ENCODE measurements around the gene RHOBTB3. TPM values are rescaled to one million over a fixed set of nuclear protein-coding genes. Genes with fewer than 3 reads are reported as not detected.

RHOBTB3 gene
- total and polyA plus RNA-seq, 2 donors (not counting 3 experiments of a cell fraction or from before 2014, with no cell fraction given): 44.1 to 52.1 TPM

GRCh38 chr5:95686651-95687050 is 44.5 kb upstream of the RHOBTB3 start:
- intact Hi-C loops (cut with micrococcal nuclease) (no loop called here), dilution Hi-C loops (cut with MboI; ENCODE audit: extremely low pct_ligation_motif_present, low sequenced_read_pairs) (no loop called here)
- H2AFZ ChIP-seq (ENCODE audit: low read depth, low read length): no peak overlapping the region
- no peak overlapping the region for H3K9ac ChIP-seq (replicated peaks; ENCODE audit: extremely low read depth, insufficient read depth, low read length)
- no peak for TF ChIP-seq JUN (IDR thresholded peaks at IDR 0.05; ENCODE audit: borderline replicate concordance, insufficient read depth, insufficient read length, low read depth)
- no peak for TF ChIP-seq POLR2AphosphoS5 (IDR thresholded peaks at IDR 0.05; ENCODE audit: insufficient read depth, low read depth, low read length)
- TF ChIP-seq GATA2 (IDR thresholded peaks at IDR 0.05; ENCODE audit: insufficient read depth, insufficient read length, low read depth, low read length): peak; percentile 80
- FAIRE-seq: no peak
- peaks cover 4% of the 10 kb centered on the region for H3K4me1 ChIP-seq (ENCODE audit: control insufficient read depth, extremely low read depth, insufficient read depth, low read length)
- DNase-seq (ENCODE audit: low read depth, low spot score): no peak
- H3K79me2 ChIP-seq (ENCODE audit: control insufficient read depth, insufficient read depth, low read length): no peaks in the 10 kb centered on the region
- H3K36me3 ChIP-seq (ENCODE audit: control insufficient read depth in 2 of 2, extremely low read depth in 1 of 2, insufficient read depth in 2 of 2, low read length in 2 of 2): no peaks in the 10 kb centered on the region
- H4K20me1 ChIP-seq (replicated peaks; ENCODE audit: control insufficient read depth, extremely low read depth, insufficient read depth, low read length): no peaks in the 10 kb centered on the region
- H3K4me2 ChIP-seq (ENCODE audit: insufficient read depth, low read length): no peak overlapping the region
- H3K9me1 ChIP-seq (replicated peaks; ENCODE audit: control insufficient read depth, extremely low read depth, insufficient read depth, low read length): no peaks in the 10 kb centered on the region
- no peaks in the 10 kb centered on the region for H3K9me3 ChIP-seq (replicated peaks; ENCODE audit: control insufficient read depth, insufficient read depth, low read length)
- H3K27ac ChIP-seq (ENCODE audit: insufficient read depth, low read depth, low read length): no peak overlapping the region
- H3K4me3 ChIP-seq (replicated peaks in 1 of 3; ENCODE audit: insufficient read depth in 1 of 3, low read depth in 1 of 3, low read length in 3 of 3): no peak overlapping the region
- BruUV-seq (replicated peaks): no TSS peak
- H3K27me3 ChIP-seq (ENCODE audit: control insufficient read depth in 2 of 2, insufficient read depth in 2 of 2, low read length in 2 of 2): no peaks in the 10 kb centered on the region
- CTCF ChIA-PET: interaction anchor here (0.9 kb wide), 1 partner anchor 44 kb away, joined by 3 read pairs; the partner anchor contains the start of gene RHOBTB3
- POLR2A ChIA-PET: no interaction called here

- dilution Hi-C loops (cut with MboI; ENCODE audit: extremely low pct_ligation_motif_present, low sequenced_read_pairs) (no loop called here), intact Hi-C loops (cut with micrococcal nuclease) (no loop called here)
- Histone ChIP-seq H4K20me1 (replicated peaks; ENCODE audit: control insufficient read depth, extremely low read depth, insufficient read depth, low read length) (no peaks in the 10 kb centered on the region), H2AFZ (ENCODE audit: low read depth, low read length) (no peak overlapping the region), H3K4me2 (ENCODE audit: insufficient read depth, low read length) (no peak overlapping the region), H3K9me1 (replicated peaks; ENCODE audit: control insufficient read depth, extremely low read depth, insufficient read depth, low read length) (no peaks in the 10 kb centered on the region), H3K9ac (replicated peaks; ENCODE audit: extremely low read depth, insufficient read depth, low read length) (no peak overlapping the region), H3K79me2 (ENCODE audit: control insufficient read depth, insufficient read depth, low read length) (no peaks in the 10 kb centered on the region), H3K4me1 (ENCODE audit: control insufficient read depth, extremely low read depth, insufficient read depth, low read length) (peaks cover 4% of the 10 kb centered on the region), H3K27ac (ENCODE audit: insufficient read depth, low read depth, low read length) (no peak overlapping the region), H3K27me3 (ENCODE audit: control insufficient read depth in 2 of 2, insufficient read depth in 2 of 2, low read length in 2 of 2) (no peaks in the 10 kb centered on the region), H3K4me3 (replicated peaks in 1 of 3; ENCODE audit: insufficient read depth in 1 of 3, low read depth in 1 of 3, low read length in 3 of 3) (no peak overlapping the region), H3K9me3 (replicated peaks; ENCODE audit: control insufficient read depth, insufficient read depth, low read length) (no peaks in the 10 kb centered on the region), H3K36me3 (ENCODE audit: control insufficient read depth in 2 of 2, extremely low read depth in 1 of 2, insufficient read depth in 2 of 2, low read length in 2 of 2) (no peaks in the 10 kb centered on the region)
- TF ChIP-seq GATA2 (IDR thresholded peaks at IDR 0.05; ENCODE audit: insufficient read depth, insufficient read length, low read depth, low read length) (no peak), JUN (IDR thresholded peaks at IDR 0.05; ENCODE audit: borderline replicate concordance, insufficient read depth, insufficient read length, low read depth) (no peak), CTCF (IDR thresholded peaks at IDR 0.05; ENCODE audit: extremely low read depth in 1 of 2, insufficient read depth in 1 of 2, low read depth in 1 of 2, low read length in 2 of 2) (no peak), FOS (IDR thresholded peaks at IDR 0.05; ENCODE audit: borderline replicate concordance, insufficient read depth, low read length) (no peak), EZH2 (IDR thresholded peaks at IDR 0.05; ENCODE audit: borderline replicate concordance, low read depth, low read length, severe bottlenecking) (no peak), MYC (IDR thresholded peaks at IDR 0.05; ENCODE audit: low read depth, low read length) (no peak), MAX (IDR thresholded peaks at IDR 0.05; ENCODE audit: insufficient read depth, insufficient read length) (no peak), POLR2A (IDR thresholded peaks at IDR 0.05; ENCODE audit: low read depth, low read length) (no peak), POLR2AphosphoS5 (IDR thresholded peaks at IDR 0.05; ENCODE audit: insufficient read depth, low read depth, low read length) (no peak)
- no peak for FAIRE-seq
- DNase-seq (ENCODE audit: low read depth, low spot score): no peak
- BruUV-seq (replicated peaks): no TSS peak
- ChIA-PET POLR2A (no interaction called here), CTCF (no interaction called here)
Observed at GRCh38 chr5:95689680-95690079, 41.5 kb upstream of the RHOBTB3 start.

Data from endothelial cell of umbilical vein (primary cell).